Measurements from ENCODE around the gene DTD1. TPM values are rescaled to one million over a fixed set of nuclear protein-coding genes. Genes with fewer than 3 reads are reported as not detected.

DTD1 gene
- total RNA-seq, 6 experiments from 2014 or later, result 5.4 to 21.2 (median 7.5) TPM

DNA sequence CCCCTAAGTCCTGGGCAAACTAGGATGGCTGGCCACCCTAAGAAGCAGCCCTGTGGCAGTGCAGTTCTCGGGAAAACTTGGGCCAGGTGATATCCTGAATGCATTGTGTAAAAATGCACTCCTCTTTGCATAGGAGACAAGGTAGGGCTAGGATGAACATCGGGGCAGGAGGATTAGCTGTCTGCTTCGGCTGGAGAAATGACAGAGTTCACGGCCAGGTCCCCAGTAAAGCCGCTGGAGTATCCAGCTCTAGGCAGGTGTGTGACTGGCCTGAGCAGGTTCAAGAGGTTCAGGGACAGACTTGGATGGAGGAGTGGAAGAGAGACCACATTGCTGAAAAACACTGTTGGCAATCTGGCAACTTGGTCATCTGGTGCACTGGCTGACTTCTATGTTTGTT, 26.4 kb downstream of the DTD1 start:
- intact Hi-C loops (cut with DNase I), result no loop called here
- DNase-seq (no peak), ATAC-seq (no peak)
- 91% methylated on average over 4 of the region's 5 CpGs for WGBS (ENCODE audit: insufficient coverage, low coverage, low lambda C conversion rate, missing lambda C conversion rate)
- Histone ChIP-seq H3K4me1 (no peaks in the 10 kb centered on the region), H3K27ac (no peak overlapping the region), H3K36me3 (no peaks in the 10 kb centered on the region), H3K4me3 (no peak overlapping the region), H3K27me3 (no peaks in the 10 kb centered on the region), H3K9me3 (no peaks in the 10 kb centered on the region)
- TF ChIP-seq, protein P1, sequence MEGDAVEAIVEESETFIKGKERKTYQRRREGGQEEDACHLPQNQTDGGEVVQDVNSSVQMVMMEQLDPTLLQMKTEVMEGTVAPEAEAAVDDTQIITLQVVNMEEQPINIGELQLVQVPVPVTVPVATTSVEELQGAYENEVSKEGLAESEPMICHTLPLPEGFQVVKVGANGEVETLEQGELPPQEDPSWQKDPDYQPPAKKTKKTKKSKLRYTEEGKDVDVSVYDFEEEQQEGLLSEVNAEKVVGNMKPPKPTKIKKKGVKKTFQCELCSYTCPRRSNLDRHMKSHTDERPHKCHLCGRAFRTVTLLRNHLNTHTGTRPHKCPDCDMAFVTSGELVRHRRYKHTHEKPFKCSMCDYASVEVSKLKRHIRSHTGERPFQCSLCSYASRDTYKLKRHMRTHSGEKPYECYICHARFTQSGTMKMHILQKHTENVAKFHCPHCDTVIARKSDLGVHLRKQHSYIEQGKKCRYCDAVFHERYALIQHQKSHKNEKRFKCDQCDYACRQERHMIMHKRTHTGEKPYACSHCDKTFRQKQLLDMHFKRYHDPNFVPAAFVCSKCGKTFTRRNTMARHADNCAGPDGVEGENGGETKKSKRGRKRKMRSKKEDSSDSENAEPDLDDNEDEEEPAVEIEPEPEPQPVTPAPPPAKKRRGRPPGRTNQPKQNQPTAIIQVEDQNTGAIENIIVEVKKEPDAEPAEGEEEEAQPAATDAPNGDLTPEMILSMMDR (IDR thresholded peaks at IDR 0.05), result no peak
- TF ChIP-seq POLR2A (IDR thresholded peaks at IDR 0.05), result no peak

GRCh38 chr20:18615020-18615650, 27.3 kb downstream of the DTD1 start:
- no peak for DNase-seq
- intact Hi-C loops (cut with DNase I), result no loop called here
- Histone ChIP-seq H3K27ac (no peak overlapping the region), H3K9me3 (no peaks in the 10 kb centered on the region), H3K4me1 (no peaks in the 10 kb centered on the region), H3K4me3 (no peak overlapping the region), H3K27me3 (no peaks in the 10 kb centered on the region), H3K36me3 (no peaks in the 10 kb centered on the region)
- ATAC-seq, result no peak
- no peak for TF ChIP-seq POLR2A (IDR thresholded peaks at IDR 0.05)
- TF ChIP-seq, protein P1 (IDR thresholded peaks at IDR 0.05), result no peak
- 50% methylated on average over 2 of the region's 5 CpGs for WGBS (ENCODE audit: insufficient coverage, low coverage, low lambda C conversion rate, missing lambda C conversion rate)

DNA sequence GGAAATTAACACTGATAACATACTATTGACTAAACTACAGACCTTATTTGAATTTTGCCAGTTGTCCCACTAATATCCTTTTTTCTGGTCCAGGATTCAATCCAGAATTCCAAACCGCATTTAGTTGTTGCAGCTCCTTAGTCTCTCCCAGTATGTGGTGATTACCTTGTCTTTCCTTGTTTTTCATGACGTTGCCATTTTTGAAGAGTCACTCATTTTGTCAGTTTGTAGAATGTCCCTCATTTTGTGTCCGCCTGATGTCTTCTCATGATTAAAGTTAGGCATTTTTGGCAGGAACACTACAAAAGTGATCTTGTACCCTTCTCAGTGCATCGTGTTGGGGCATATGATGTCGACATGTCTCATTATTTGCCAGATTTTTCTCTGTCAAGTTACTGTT, 33.1 kb downstream of the DTD1 start:
- ATAC-seq (no peak), DNase-seq (no peak)
- no peak overlapping the region for H3K27ac ChIP-seq
- H3K4me3 ChIP-seq, result no peak overlapping the region
- intact Hi-C loops (cut with DNase I), result no loop called here
- H3K9me3 ChIP-seq, result no peaks in the 10 kb centered on the region
- H3K36me3 ChIP-seq, result no peaks in the 10 kb centered on the region
- no peaks in the 10 kb centered on the region for H3K27me3 ChIP-seq
- H3K4me1 ChIP-seq, result no peaks in the 10 kb centered on the region
- WGBS (ENCODE audit: insufficient coverage, low coverage, low lambda C conversion rate, missing lambda C conversion rate), result 77% methylated on average over 5 of the region's 5 CpGs
- no peak for TF ChIP-seq POLR2A (IDR thresholded peaks at IDR 0.05)
- TF ChIP-seq, protein P1 (IDR thresholded peaks at IDR 0.05), result no peak

GRCh38 chr20:18623156-18623910, 35.5 kb downstream of the DTD1 start:
- Histone ChIP-seq H3K4me3 (no peak overlapping the region), H3K27me3 (no peaks in the 10 kb centered on the region), H3K9me3 (no peaks in the 10 kb centered on the region), H3K4me1 (no peaks in the 10 kb centered on the region), H3K27ac (no peak overlapping the region), H3K36me3 (no peaks in the 10 kb centered on the region)
- intact Hi-C loops (cut with DNase I), result no loop called here
- DNase-seq, result no peak
- WGBS (ENCODE audit: insufficient coverage, low coverage, low lambda C conversion rate, missing lambda C conversion rate), result 84% methylated on average over 12 of the region's 14 CpGs
- no peak for ATAC-seq
- no peak for TF ChIP-seq POLR2A (IDR thresholded peaks at IDR 0.05)
- TF ChIP-seq, protein P1 (IDR thresholded peaks at IDR 0.05), result no peak
